Islet precursor cell (in vitro differentiated cells): ENCODE data around the gene CHEK1.
A peak's percentile ranks its signal among the peaks of the same experiment; 100 is the strongest.
"Not testable (repeated sequence)": the region's sequence is repeated elsewhere in the genome, so short reads cannot be mapped to it uniquely, and the experiment has no call there.

Experiments
- DNase-seq: peaks from one replicate; pipeline ENCODE4 v3.0.0-alpha.2; 2018

CHEK1 gene

GRCh38 chr11:125624756-125625213 is at the start of gene CHEK1:
TSS of gene CHEK1 (plus strand) at chr11:125625163. CDS start at chr11:125626769, 1,606 bp downstream.
- DNase-seq, result no peak

GRCh38 chr11:125577181-125577580 is 47.8 kb upstream of the CHEK1 start:
- DNase-seq, result not testable (repeated sequence)

GRCh38 chr11:125578783-125579182 is 46.2 kb upstream of the CHEK1 start:
- no peak for DNase-seq

GRCh38 chr11:125579811-125580210 is 45.2 kb upstream of the CHEK1 start:
- no peak for DNase-seq

- DNase-seq, result no peak
Observed at GRCh38 chr11:125583496-125583895, 41.5 kb upstream of the CHEK1 start.

GRCh38 chr11:125585487-125585886 is 39.5 kb upstream of the CHEK1 start:
- DNase-seq, result no peak

- DNase-seq, result no peak
Observed at GRCh38 chr11:125586623-125587022, 38.3 kb upstream of the CHEK1 start.

- DNase-seq, result no peak
Observed at GRCh38 chr11:125587480-125587879, 37.5 kb upstream of the CHEK1 start.

GRCh38 chr11:125588505-125588904 is 36.5 kb upstream of the CHEK1 start:
- DNase-seq, result no peak

GRCh38 chr11:125591649-125592304 is 33.2 kb upstream of the CHEK1 start:
- peak; percentile 75 for DNase-seq

GRCh38 chr11:125592305-125593113 is 32.5 kb upstream of the CHEK1 start, which contains the start of gene STT3A:
TSS of gene STT3A (plus strand) at chr11:125592852. CDS start at chr11:125595916, 3,064 bp downstream.
- DNase-seq, result peak; percentile 100

GRCh38 chr11:125593114-125593820 is 31.7 kb upstream of the CHEK1 start:
- no peak for DNase-seq

GRCh38 chr11:125594958-125595357 is 30.0 kb upstream of the CHEK1 start:
- no peak for DNase-seq

- no peak for DNase-seq
Observed at GRCh38 chr11:125600663-125601062, 24.3 kb upstream of the CHEK1 start.

- no peak for DNase-seq
Observed at GRCh38 chr11:125603207-125603606, 21.8 kb upstream of the CHEK1 start.

- no peak for DNase-seq
Observed at GRCh38 chr11:125605417-125605816, 19.5 kb upstream of the CHEK1 start.

GRCh38 chr11:125609545-125609944 is 15.4 kb upstream of the CHEK1 start:
- DNase-seq, result no peak

- DNase-seq, result no peak
Observed at GRCh38 chr11:125618383-125618782, 6.6 kb upstream of the CHEK1 start.

- DNase-seq, result no peak
Observed at GRCh38 chr11:125621995-125622394, 3.0 kb upstream of the CHEK1 start.

- no peak for DNase-seq
Observed at GRCh38 chr11:125623064-125623463, 1.9 kb upstream of the CHEK1 start.

GRCh38 chr11:125625225-125625629 is 264 bp downstream of the CHEK1 start:
- DNase-seq, result no peak

GRCh38 chr11:125625630-125626287 is 796 bp downstream of the CHEK1 start:
- DNase-seq, result peak; percentile 96
